Endodermal cell (in vitro differentiated cells): ENCODE data around the gene CCDC38. TPM values are rescaled to one million over a fixed set of nuclear protein-coding genes. Genes with fewer than 3 reads are reported as not detected.

Experiments
- DNase-seq: peaks from one replicate; pipeline ENCODE4 v3.0.0-alpha.2; 2017
- H3K27ac ChIP-seq: 2 replicates; pipeline ENCODE4 v1.5.1; 2013; ENCODE audit warnings: mild to moderate bottlenecking, low read depth, low read length, moderate library complexity
- H3K27me3 ChIP-seq: 2 replicates; pipeline ENCODE4 v1.6.1; 2013; ENCODE audit warnings: mild to moderate bottlenecking, low read length, moderate library complexity; ENCODE audit not compliant: insufficient read depth, control insufficient read depth, poor library complexity, severe bottlenecking
- H3K36me3 ChIP-seq: 2 replicates; pipeline ENCODE4 v1.7.0; 2013; ENCODE audit warnings: mild to moderate bottlenecking, low read length, moderate library complexity; ENCODE audit not compliant: control insufficient read depth, insufficient read depth
- H3K4me1 ChIP-seq: one replicate; pipeline ENCODE4 v1.7.0; 2013; ENCODE audit warnings: low read length; ENCODE audit not compliant: control insufficient read depth, insufficient read depth
- H3K4me3 ChIP-seq: 2 replicates; pipeline ENCODE4 v1.5.1; 2013; ENCODE audit warnings: mild to moderate bottlenecking, low read length, moderate library complexity
- H3K9ac ChIP-seq: 2 replicates; pipeline ENCODE4 v1.6.1; 2013; ENCODE audit warnings: mild to moderate bottlenecking, low read length, moderate library complexity; ENCODE audit not compliant: poor library complexity, severe bottlenecking; ENCODE audit errors: extremely low read depth
- H3K9me3 ChIP-seq: 2 replicates; pipeline ENCODE4 v1.6.1; 2013; ENCODE audit warnings: mild to moderate bottlenecking, low read length, moderate library complexity; ENCODE audit not compliant: control insufficient read depth
- H3K27ac Mint-ChIP-seq: 2 replicates; pipeline ENCODE4 v1.8.0; 2020; ENCODE audit warnings: mixed read lengths
- H3K27me3 Mint-ChIP-seq: 2 replicates; pipeline ENCODE4 v1.8.0; 2021; ENCODE audit warnings: mild to moderate bottlenecking, mixed read lengths; ENCODE audit not compliant: insufficient read depth
- H3K36me3 Mint-ChIP-seq: 2 replicates; pipeline ENCODE4 v1.8.0; 2020; ENCODE audit warnings: low read depth, mixed read lengths
- H3K4me1 Mint-ChIP-seq: 2 replicates; pipeline ENCODE4 v1.8.0; 2020; ENCODE audit warnings: mixed read lengths
- H3K4me3 Mint-ChIP-seq: 2 replicates; pipeline ENCODE4 v1.8.0; 2020; ENCODE audit warnings: mild to moderate bottlenecking, moderate library complexity, mixed read lengths
- H3K9me3 Mint-ChIP-seq: 2 replicates; pipeline ENCODE4 v1.8.0; 2020; ENCODE audit warnings: mild to moderate bottlenecking, mixed read lengths
- WGBS, 2 experiments: methylation state at CpG; one replicate each; pipeline versions ENCODE4 v1.1.5 to v1.1.7; 2013; ENCODE audit warnings: missing lambda C conversion rate in 2 of 2, mixed read lengths in 1 of 2; ENCODE audit not compliant: insufficient coverage in 1 of 2, insufficient read length in 1 of 2; 5-methylcytosine and 5-hydroxymethylcytosine counted together
- total RNA-seq, 2 donors: library from RNA; stranded (reverse); fragmentation: NEBNext Ultra II Directional in 1 of 2; extraction: Animal tissue kit (Norgen Biotek cat#: 25700) in 1 of 2; gene quantifications; 2 replicates in 1 of 2; 3 replicates in 1 of 2; pipeline ENCODE4 v1.2.1, GENCODE V29; 2021
- TF ChIP-seq, protein P1 (sequence below): fragments of 200-600 bp; sonication (generic); conservative IDR thresholded peaks from 2 replicates; pipeline ENCODE4 v1.5.0; 2021; ENCODE audit warnings: antibody characterized with exemption, mild to moderate bottlenecking

CCDC38 gene
- total RNA-seq, 2 donors from 2014 or later: 0.35 TPM

DNA sequence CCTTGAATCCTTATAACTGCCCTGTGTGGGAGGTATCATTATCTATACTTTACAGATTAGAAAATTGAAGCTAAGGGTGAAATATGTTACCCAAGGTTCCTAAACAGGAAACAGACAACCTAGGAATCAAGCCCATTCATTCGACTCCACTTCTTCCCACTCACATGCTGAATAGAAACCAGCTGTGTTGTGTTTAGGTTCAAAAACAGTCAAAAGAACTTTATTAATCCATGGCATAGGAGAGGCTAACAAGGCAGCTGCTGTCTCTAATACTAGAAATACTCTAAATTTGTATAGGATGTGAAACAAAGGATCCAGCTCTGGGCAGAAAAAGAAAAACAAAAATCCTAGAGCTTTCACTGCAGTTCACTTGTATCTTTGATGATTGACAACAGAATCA is 10.6 kb upstream of the CCDC38 start:
- Mint-ChIP-seq H3K27ac (no peak overlapping the region), H3K27me3 (peaks cover 5% of the 10 kb centered on the region), H3K4me3 (no peak overlapping the region), H3K9me3 (no peaks in the 10 kb centered on the region), H3K36me3 (no peaks in the 10 kb centered on the region), H3K4me1 (peaks cover 25% of the 10 kb centered on the region)
- Histone ChIP-seq H3K4me3 (no peak overlapping the region), H3K27me3 (peaks cover 8% of the 10 kb centered on the region), H3K9ac (no peak overlapping the region), H3K4me1 (peaks cover 10% of the 10 kb centered on the region), H3K36me3 (no peaks in the 10 kb centered on the region), H3K9me3 (no peaks in the 10 kb centered on the region), H3K27ac (no peak overlapping the region)
- DNase-seq: no peak
- TF ChIP-seq, protein P1, sequence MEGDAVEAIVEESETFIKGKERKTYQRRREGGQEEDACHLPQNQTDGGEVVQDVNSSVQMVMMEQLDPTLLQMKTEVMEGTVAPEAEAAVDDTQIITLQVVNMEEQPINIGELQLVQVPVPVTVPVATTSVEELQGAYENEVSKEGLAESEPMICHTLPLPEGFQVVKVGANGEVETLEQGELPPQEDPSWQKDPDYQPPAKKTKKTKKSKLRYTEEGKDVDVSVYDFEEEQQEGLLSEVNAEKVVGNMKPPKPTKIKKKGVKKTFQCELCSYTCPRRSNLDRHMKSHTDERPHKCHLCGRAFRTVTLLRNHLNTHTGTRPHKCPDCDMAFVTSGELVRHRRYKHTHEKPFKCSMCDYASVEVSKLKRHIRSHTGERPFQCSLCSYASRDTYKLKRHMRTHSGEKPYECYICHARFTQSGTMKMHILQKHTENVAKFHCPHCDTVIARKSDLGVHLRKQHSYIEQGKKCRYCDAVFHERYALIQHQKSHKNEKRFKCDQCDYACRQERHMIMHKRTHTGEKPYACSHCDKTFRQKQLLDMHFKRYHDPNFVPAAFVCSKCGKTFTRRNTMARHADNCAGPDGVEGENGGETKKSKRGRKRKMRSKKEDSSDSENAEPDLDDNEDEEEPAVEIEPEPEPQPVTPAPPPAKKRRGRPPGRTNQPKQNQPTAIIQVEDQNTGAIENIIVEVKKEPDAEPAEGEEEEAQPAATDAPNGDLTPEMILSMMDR: no peak
- 75% methylated on average over 1 of the region's 1 CpG; no CpG with 5 or more reads in 1 of the 2 experiments for WGBS, 2 experiments

DNA sequence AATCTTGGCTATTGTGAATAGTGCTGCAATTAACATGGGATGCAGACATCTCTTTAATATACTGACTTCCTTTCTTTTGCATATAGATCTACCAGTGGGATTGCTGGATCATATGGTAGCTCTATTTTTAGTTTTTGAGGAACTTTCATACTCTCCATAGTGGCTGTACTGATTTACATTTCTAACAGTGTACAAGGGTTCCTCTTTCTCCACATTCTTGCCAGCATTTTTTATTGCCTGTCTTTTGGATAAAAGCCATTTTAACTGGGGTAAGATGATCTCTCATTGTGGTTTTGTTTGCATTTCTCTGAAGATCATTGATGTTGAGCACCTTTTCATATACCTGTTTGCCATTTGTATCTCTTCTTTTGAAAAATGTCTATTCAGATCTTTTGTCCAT is 9.1 kb upstream of the CCDC38 start:
- Histone ChIP-seq H3K27ac (no peak overlapping the region), H3K9ac (no peak overlapping the region), H3K4me1 (peaks cover 10% of the 10 kb centered on the region), H3K27me3 (peaks cover 8% of the 10 kb centered on the region), H3K4me3 (no peak overlapping the region), H3K9me3 (no peaks in the 10 kb centered on the region), H3K36me3 (no peaks in the 10 kb centered on the region)
- H3K27ac Mint-ChIP-seq: no peak overlapping the region
- no peaks in the 10 kb centered on the region for H3K36me3 Mint-ChIP-seq
- no peak overlapping the region for H3K4me3 Mint-ChIP-seq
- no peak for DNase-seq
- TF ChIP-seq, protein P1: no peak
- peaks cover 25% of the 10 kb centered on the region for H3K4me1 Mint-ChIP-seq
- H3K9me3 Mint-ChIP-seq: no peaks in the 10 kb centered on the region
- peaks cover 5% of the 10 kb centered on the region for H3K27me3 Mint-ChIP-seq

DNA sequence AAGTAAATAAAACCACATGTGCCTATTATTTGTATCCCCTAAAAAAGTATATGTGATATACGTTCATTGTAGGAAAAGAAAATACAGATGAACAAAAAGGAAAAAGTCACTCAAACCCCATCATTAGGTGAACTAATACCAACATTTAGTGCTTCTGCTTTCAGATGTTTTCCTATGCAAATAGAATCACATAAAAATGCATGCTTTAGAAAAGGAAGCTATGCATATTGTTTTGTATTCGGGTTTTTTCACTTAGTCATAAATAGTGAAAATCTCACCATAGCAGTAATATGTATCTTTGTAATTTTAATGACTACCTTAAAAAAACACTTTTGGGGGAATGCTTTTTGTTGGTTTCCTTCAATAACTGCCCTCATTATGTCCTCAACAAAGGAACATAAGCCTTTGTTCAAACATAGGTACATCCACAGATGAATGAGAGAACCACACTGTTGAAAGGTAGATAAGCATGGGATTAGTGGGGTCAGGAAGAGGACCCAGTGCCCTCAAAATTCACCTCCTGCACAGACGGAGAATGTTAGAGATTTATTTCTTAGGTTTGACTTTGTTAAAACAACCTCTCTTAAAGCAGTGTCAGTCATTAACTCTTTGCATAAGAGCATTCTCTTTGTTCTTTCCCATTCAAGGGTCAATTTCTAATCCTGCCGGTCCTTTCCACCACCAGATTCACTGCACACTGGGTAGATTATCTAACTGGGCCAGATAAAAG is 7.2 kb upstream of the CCDC38 start:
- Histone ChIP-seq H3K27ac (no peak overlapping the region), H3K36me3 (no peaks in the 10 kb centered on the region), H3K27me3 (peaks cover 9% of the 10 kb centered on the region), H3K4me1 (peaks cover 14% of the 10 kb centered on the region), H3K9ac (no peak overlapping the region), H3K4me3 (no peak overlapping the region), H3K9me3 (no peaks in the 10 kb centered on the region)
- Mint-ChIP-seq H3K27me3 (peaks cover 11% of the 10 kb centered on the region), H3K9me3 (peaks cover 6% of the 10 kb centered on the region), H3K4me3 (no peak overlapping the region), H3K36me3 (no peaks in the 10 kb centered on the region), H3K27ac (no peak overlapping the region), H3K4me1 (peaks cover 29% of the 10 kb centered on the region)
- TF ChIP-seq, protein P1: no peak
- no peak for DNase-seq
- WGBS, 2 experiments: 43 to 57% methylated on average over 1 to 3 of the region's 4 CpGs
